T-helper 17 cell (primary cell): ENCODE measurements around the gene CD300E. TPM values are rescaled to one million over a fixed set of nuclear protein-coding genes. Genes with fewer than 3 reads are reported as not detected.
A peak's percentile ranks its signal among the peaks of the same experiment; 100 is the strongest.
"Not testable (repeated sequence)": the region's sequence is repeated elsewhere in the genome, so short reads cannot be mapped to it uniquely, and the experiment has no call there.

Experiments
- ATAC-seq: fragments of 150-1000 bp; cut with Tn5 transposase; 2 replicates; pipeline ENCODE4 v1.10.0; 2021; ENCODE audit warnings: mild to moderate bottlenecking, moderate library complexity
- DNase-seq, 3 donors: peaks; one replicate each; pipeline versions ENCODE4 v3.0.0 to v3.0.0-alpha.2; 2020 to 2021
- H3K9me3 ChIP-seq: one replicate; pipeline ENCODE4 v1.7.0; 2013; ENCODE audit warnings: low read length, mild to moderate bottlenecking; ENCODE audit not compliant: control insufficient read depth, poor library complexity, severe bottlenecking
- H3K27ac Mint-ChIP-seq: one replicate; pipeline ENCODE4 v1.8.0; 2022; ENCODE audit warnings: mild to moderate bottlenecking, moderate library complexity, mixed read lengths
- H3K27me3 Mint-ChIP-seq: one replicate; pipeline ENCODE4 v1.8.0; 2022; ENCODE audit warnings: mixed read lengths
- H3K36me3 Mint-ChIP-seq: one replicate; pipeline ENCODE4 v1.8.0; 2022; ENCODE audit warnings: low read depth, mixed read lengths
- H3K4me1 Mint-ChIP-seq: one replicate; pipeline ENCODE4 v1.8.0; 2022; ENCODE audit warnings: mild to moderate bottlenecking, mixed read lengths
- H3K4me3 Mint-ChIP-seq: one replicate; pipeline ENCODE4 v1.8.0; 2022; ENCODE audit warnings: mild to moderate bottlenecking, moderate library complexity, mixed read lengths
- total RNA-seq, 4 donors: library from RNA in 2 of 4; stranded (reverse) in 2 of 4; gene quantifications; one replicate each; pipeline ENCODE4 v1.2.3 and lab custom pipeline; 2022 to 2026

Gene CD300E
- total RNA-seq, 2 donors from 2014 or later: 0.81 to 5.7 TPM

DNA sequence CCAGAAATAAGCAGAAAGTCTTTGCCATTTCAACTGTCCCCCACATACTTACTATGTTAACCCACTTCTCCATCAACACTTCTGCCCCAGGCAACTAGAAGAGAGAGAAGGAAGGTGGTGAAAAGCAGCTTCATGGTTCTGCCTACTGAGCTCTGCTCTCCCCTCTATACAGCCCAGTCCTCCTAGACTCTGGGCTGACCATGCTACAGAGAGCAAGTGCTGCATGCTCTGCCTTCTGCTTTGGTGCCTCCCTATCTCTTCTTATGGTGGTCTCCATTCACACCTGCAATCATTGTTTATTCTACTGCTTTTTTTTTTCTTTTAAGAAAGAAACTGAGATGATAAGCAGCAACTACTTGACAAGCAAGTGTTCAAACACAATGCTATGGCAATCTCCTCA lies 20.3 kb upstream of the CD300E start:
- peaks cover 5% of the 10 kb centered on the region for H3K36me3 Mint-ChIP-seq
- H3K4me1 Mint-ChIP-seq: peaks cover 8% of the 10 kb centered on the region
- H3K4me3 Mint-ChIP-seq: no peak overlapping the region
- ATAC-seq (no peak), DNase-seq (no peak)
- H3K9me3 ChIP-seq: no peaks in the 10 kb centered on the region
- H3K27me3 Mint-ChIP-seq: peaks cover 82% of the 10 kb centered on the region
- H3K27ac Mint-ChIP-seq: no peak overlapping the region

DNA sequence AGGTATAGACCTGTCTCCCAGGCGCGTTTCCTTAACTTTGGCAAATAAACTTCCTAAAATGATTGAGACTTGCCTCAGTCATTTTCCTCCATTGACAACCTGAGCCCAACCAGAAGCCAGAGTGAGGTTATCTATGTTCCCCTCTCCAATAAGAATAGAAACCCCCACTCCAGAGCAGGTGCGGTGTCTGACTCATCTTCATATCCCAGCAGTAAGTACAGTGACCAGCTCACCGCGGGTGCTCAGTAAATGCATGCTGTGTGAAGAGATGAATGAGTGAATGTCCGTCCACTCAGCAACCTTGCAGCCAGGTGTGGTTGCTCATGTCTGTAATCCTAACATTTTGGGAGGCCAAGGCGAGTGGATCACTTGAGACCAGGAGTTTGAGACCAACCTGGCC lies 19.5 kb upstream of the CD300E start:
- no peak overlapping the region for H3K4me3 Mint-ChIP-seq
- H3K27ac Mint-ChIP-seq: no peak overlapping the region
- H3K36me3 Mint-ChIP-seq: peaks cover 5% of the 10 kb centered on the region
- H3K9me3 ChIP-seq: no peaks in the 10 kb centered on the region
- peaks cover 77% of the 10 kb centered on the region for H3K27me3 Mint-ChIP-seq
- H3K4me1 Mint-ChIP-seq: peaks cover 8% of the 10 kb centered on the region
- ATAC-seq (no peak), DNase-seq (no peak)

DNA sequence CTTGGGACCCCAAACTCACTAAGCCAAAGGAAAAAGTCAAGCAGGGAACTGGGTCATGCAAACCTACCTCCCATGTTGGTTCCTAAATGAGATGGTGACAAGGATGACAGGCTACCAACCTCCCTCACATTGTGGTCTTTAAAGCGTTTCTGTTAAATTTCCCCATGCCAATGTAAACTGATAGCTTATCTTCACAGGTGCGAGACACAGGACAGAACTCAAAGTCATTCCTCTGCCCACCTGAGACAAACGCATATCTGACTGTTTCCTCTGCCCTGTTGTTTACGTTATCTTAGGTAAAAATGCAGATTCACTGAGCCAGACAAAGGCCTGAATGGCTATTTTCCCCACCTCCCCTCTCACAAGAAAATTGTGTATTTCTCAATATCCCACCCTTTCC lies 19.0 kb upstream of the CD300E start:
- H3K27me3 Mint-ChIP-seq: peaks cover 72% of the 10 kb centered on the region
- no peak overlapping the region for H3K4me3 Mint-ChIP-seq
- H3K9me3 ChIP-seq: no peaks in the 10 kb centered on the region
- no peak overlapping the region for H3K27ac Mint-ChIP-seq
- no peak for ATAC-seq
- DNase-seq: no peak
- peaks cover 8% of the 10 kb centered on the region for H3K4me1 Mint-ChIP-seq
- H3K36me3 Mint-ChIP-seq: peaks cover 5% of the 10 kb centered on the region

DNA sequence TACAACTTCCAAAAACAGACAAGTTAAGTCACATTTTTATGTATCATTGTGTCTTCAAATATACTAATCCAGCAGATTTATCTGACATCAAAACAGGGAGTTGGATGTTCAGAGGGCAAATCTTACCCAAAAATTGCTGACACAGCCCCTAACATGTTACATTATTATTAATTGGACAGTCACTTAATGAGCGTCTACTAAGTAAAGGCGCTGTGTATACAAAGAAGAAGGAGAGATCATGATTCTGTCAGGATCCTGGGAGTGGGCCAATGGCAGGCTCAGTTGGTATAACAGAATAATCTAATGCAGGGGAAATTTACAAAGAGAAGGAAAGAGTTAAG lies 18.4 kb upstream of the CD300E start:
- H3K4me3 Mint-ChIP-seq: no peak overlapping the region
- H3K36me3 Mint-ChIP-seq: peaks cover 5% of the 10 kb centered on the region
- ATAC-seq (no peak), DNase-seq (no peak)
- peaks cover 70% of the 10 kb centered on the region for H3K27me3 Mint-ChIP-seq
- peaks cover 8% of the 10 kb centered on the region for H3K4me1 Mint-ChIP-seq
- H3K27ac Mint-ChIP-seq: peak overlapping the region; percentile 54
- no peaks in the 10 kb centered on the region for H3K9me3 ChIP-seq

DNA sequence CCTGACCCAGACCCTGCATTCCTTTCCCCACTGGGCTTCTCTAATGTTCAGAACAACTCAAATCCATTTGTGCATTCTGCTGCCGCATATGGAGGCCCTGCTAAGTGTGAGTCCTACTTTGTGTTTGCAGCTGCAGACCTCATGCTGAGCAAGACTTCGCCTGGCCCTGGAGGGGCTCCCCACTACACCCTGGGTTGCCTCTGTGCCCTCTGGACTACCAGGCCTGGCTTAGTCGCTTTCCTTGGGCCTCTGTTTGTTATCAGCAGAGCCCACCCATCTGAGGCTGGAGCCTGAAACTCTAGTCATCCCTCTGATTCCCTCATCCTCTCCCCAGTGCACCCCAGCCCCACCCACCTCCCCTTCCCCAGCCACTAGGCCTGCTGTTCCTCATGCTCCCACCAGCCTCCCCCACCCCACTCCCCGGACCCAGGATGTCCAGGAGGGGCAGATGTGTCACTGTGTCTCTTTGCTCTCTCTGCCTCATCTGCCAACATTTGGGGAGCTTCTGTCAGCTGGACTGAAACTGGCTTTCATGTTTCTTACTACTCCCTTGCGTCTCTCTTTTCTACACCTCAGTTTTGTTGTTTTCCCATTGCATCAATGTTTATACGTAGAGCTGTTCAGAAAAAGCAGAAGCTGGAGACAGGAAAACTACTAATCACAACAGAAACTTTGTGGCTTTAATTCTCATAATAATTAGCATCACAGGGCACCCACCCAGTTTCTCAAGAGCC lies 17.9 kb upstream of the CD300E start:
- H3K9me3 ChIP-seq: no peaks in the 10 kb centered on the region
- H3K27me3 Mint-ChIP-seq: peaks cover 66% of the 10 kb centered on the region
- ATAC-seq (no peak), DNase-seq (no peak)
- H3K36me3 Mint-ChIP-seq: peaks cover 5% of the 10 kb centered on the region
- peak overlapping the region; percentile 54 for H3K27ac Mint-ChIP-seq
- H3K4me3 Mint-ChIP-seq: no peak overlapping the region
- H3K4me1 Mint-ChIP-seq: peaks cover 8% of the 10 kb centered on the region

DNA sequence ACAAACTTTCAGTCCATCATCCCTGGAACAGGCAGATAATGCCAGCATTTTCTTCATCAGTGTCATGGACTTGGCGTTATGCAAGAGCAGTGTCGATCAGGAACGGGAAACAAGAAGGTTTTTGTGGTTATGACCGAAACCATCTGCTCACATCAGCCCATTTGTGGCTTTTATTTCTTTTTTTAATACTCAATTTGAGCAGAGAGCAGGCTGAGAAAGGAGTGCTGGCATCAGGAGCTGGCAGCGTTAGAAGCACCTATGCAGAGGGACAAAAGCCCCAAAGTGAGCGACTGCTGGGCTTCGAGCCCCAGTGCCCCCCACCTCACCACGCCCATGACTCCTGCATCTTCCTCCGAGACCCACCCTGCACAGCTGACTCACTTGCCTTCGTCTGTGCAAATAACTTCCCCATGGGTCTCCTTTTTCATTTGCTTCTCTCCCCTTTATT lies 16.2 kb upstream of the CD300E start:
- Mint-ChIP-seq H3K4me3 (peak overlapping the region; percentile 52), H3K27me3 (peaks cover 63% of the 10 kb centered on the region), H3K36me3 (peaks cover 5% of the 10 kb centered on the region), H3K4me1 (peaks cover 6% of the 10 kb centered on the region), H3K27ac (no peak overlapping the region)
- DNase-seq (no peak), ATAC-seq (peak; percentile 28)
- no peaks in the 10 kb centered on the region for H3K9me3 ChIP-seq

DNA sequence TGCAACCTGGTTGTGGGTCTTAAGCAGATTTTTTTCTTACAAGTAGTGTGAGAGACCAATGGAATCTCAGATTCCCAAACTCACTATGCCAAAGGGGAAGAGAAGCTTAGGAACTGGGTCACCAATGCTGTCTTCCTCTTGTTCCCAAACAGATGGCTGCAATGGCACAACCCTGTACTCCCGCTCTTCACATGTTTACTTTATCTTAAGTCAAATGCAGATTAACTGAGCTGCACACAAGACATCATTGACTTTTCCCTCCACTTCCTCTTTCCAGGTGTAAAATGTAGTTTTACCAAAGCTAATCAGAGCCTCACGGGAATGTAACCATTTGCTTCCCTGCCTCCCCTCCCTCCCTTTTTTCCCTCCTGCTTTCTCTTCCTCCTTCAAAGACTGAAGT lies 14.4 kb upstream of the CD300E start:
- Mint-ChIP-seq H3K27me3 (peaks cover 59% of the 10 kb centered on the region), H3K36me3 (peaks cover 2% of the 10 kb centered on the region), H3K4me1 (peaks cover 6% of the 10 kb centered on the region), H3K4me3 (no peak overlapping the region), H3K27ac (no peak overlapping the region)
- no peak for ATAC-seq
- no peak for DNase-seq
- no peaks in the 10 kb centered on the region for H3K9me3 ChIP-seq

DNA sequence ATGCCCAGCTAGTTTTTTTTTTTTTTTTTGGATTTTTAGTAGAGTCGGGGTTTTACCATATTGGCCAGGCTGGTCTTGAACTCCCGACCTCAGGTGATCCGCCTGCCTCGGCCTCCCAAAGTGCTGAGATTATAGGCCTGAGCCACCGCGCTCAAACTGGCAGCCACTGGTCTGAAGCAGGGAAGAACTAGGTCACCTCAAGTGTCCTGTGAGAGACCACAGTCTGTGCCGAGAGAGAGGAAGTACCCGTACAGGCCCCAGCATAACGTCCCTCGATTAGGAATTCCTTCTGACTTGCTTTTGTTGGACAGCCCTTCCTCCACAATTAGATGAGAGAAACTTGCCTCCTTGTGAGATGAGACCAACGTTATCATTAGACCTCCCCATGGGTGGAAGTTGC lies 13.7 kb upstream of the CD300E start:
- ATAC-seq (no peak), DNase-seq (no peak)
- peaks cover 3% of the 10 kb centered on the region for H3K36me3 Mint-ChIP-seq
- peaks cover 55% of the 10 kb centered on the region for H3K27me3 Mint-ChIP-seq
- H3K27ac Mint-ChIP-seq: no peak overlapping the region
- peaks cover 7% of the 10 kb centered on the region for H3K4me1 Mint-ChIP-seq
- no peak overlapping the region for H3K4me3 Mint-ChIP-seq
- H3K9me3 ChIP-seq: no peaks in the 10 kb centered on the region

DNA sequence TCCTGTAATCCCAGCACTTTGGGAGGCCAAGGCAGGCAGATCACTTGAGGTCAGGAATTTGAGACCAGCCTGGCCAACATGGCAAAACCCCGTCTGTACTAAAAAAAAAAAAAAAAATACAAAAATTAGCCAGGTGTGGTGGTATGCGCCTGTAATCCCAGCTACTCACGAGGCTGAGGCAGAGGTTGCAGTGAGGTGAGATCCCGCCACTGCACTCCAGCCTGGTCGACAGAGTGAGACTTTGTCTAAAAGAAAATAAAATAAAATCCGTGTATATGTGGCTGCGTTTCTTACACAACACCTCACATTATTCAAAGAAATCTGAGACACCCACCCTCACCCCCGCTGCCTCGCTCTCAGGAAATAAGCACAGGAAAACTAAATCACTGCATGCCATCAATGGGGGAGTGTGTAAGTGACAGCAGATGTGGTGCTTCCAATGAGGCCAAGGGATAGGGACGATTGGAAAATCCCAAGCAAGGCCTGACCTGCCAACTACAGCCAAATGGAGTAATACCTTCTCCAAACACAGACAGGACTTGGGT lies 13.1 kb upstream of the CD300E start:
- H3K36me3 Mint-ChIP-seq, H3K9me3 ChIP-seq, H3K4me3 Mint-ChIP-seq, H3K27ac Mint-ChIP-seq, ATAC-seq, DNase-seq: not testable (repeated sequence)
- Mint-ChIP-seq H3K27me3 (peaks cover 54% of the 10 kb centered on the region), H3K4me1 (peaks cover 13% of the 10 kb centered on the region)

DNA sequence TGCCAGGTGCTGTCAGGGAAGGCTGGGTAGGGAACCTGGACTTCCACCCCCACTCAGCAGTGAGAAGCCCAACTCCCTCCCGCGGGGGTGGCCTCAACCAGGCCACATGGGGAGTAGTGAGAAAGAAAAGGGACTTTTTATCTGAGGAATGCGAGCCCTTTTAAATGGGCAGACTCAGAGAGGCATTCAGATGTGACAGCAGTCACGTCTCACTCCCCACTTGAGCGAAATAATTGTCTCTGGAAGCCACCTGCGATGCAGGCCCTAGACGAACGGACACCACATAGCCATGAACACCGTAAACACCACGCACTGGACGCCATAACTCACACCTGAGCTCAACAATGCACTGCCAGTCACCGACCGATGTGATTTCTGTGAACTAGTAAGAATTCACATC lies 11.9 kb upstream of the CD300E start:
- Mint-ChIP-seq H3K27me3 (peaks cover 49% of the 10 kb centered on the region), H3K4me1 (peaks cover 13% of the 10 kb centered on the region)
- no peak for ATAC-seq

DNA sequence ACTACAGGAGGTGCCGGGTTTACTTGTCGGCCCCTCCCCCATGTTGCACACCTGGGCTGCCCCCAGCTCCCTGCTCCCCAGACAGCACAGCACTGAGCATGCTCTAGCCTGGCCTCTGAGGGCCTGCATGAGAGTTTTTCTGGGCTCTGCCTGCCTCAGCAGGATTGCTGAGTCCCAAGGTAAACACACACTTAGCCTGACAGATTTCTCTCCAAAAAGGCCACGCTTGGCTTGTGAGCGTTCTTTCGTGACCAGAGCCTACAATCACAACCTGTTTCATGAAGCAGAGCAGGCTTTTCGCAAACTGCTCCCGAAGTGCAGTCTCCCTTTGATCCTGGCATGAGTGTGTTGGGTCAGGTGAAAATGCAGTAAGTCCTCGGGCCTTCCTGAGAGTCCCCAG lies 9.8 kb upstream of the CD300E start:
- Mint-ChIP-seq H3K4me3 (no peak overlapping the region), H3K27me3 (peaks cover 44% of the 10 kb centered on the region), H3K36me3 (peaks cover 2% of the 10 kb centered on the region), H3K27ac (no peak overlapping the region), H3K4me1 (peaks cover 9% of the 10 kb centered on the region)
- no peak for ATAC-seq
- no peak for DNase-seq
- no peaks in the 10 kb centered on the region for H3K9me3 ChIP-seq

More for the DNA sequence above, 11.9 kb upstream of the CD300E start:
- no peaks in the 10 kb centered on the region for H3K9me3 ChIP-seq
- no peak for DNase-seq
- Mint-ChIP-seq H3K36me3 (peaks cover 2% of the 10 kb centered on the region), H3K27ac (no peak overlapping the region), H3K4me3 (no peak overlapping the region)

DNA sequence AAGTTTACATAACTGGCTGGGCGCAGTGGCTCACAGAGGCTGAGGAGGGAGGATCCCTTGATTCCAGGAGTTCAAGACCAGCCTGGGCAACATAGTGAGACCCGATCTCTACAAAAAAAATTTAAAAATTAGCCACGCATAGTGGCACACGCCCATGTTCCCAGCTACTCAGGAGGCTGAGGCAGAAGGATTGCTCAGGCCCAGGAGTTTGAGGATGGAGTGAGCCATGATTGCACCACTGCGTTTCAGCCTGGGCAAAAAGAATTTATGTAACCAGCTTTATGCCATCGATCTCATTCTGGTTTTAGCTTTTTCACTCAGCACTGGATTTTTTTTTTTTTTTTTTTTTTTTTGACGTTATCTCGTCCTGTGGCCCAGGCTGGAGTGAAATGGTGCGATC lies 9.1 kb upstream of the CD300E start:
- Mint-ChIP-seq H3K27me3 (peaks cover 50% of the 10 kb centered on the region), H3K4me1 (peaks cover 9% of the 10 kb centered on the region), H3K36me3 (peaks cover 2% of the 10 kb centered on the region), H3K27ac (no peak overlapping the region), H3K4me3 (no peak overlapping the region)
- DNase-seq (no peak), ATAC-seq (no peak)
- no peaks in the 10 kb centered on the region for H3K9me3 ChIP-seq

DNA sequence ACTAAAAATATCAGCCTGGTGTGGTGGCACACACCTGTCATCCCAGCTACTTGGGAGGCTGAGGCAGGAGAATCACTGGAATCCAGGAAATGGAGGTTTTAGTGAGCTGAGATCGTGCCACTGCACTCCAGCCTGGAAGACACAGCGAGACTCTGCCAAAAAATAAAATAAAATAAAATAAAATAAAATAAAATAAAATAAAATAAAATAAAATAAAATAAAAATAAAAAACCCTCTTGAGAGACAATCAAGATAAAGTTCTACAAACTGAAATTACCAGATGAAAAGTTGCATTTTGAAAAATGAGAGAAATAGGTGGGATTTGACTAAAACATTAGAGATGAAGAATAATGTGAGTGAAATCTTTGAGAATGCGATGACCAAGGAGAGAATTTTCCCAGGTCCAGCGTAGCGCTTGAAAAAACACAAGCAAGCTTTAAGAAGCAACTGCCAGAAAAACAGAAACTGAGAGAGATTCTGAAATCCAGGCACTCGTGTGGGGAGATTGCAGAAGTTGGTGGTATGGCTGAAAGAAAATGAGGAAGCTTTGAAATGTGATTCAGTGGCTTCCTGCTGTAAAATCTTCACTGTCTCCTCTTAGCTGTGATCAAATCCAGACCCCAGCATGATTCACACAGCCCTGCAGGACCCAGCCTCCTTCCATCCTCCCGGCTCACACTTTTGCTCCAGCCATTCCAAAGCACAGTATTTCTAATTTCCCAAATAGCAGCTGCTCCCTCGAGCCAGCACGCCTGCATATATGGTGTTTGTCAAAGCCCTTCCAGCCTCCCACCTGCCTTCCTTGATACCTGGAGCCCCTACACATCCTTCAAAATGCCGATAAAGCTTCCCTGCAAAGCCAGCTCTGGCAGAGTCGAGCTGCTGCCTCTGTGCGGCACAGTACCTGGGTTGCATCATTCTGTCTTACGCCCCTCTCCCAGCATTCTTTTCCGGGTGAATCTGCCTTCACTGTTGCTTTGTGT lies 8.2 kb upstream of the CD300E start:
- Mint-ChIP-seq H3K27me3 (peaks cover 57% of the 10 kb centered on the region), H3K4me1 (peaks cover 9% of the 10 kb centered on the region), H3K36me3 (peaks cover 2% of the 10 kb centered on the region), H3K27ac (no peak overlapping the region), H3K4me3 (no peak overlapping the region)
- H3K9me3 ChIP-seq: no peaks in the 10 kb centered on the region
- DNase-seq (no peak), ATAC-seq (peak; percentile 37)
